Sigmoid colon (tissue), 7 donors: Measurements from ENCODE around the gene TEX261. TPM values are rescaled to one million over a fixed set of nuclear protein-coding genes. Genes with fewer than 3 reads are reported as not detected.
A peak's percentile ranks its signal among the peaks of the same experiment; 100 is the strongest.

ENCODE experiments used
- DNase-seq: peaks from one replicate; pipeline ENCODE4 v3.0.0-alpha.2; 2019
- H3K27ac ChIP-seq, 4 donors: fragments of 200-600 bp; sonication (generic); one replicate each; pipeline ENCODE4 v1.5.1; 2016 to 2019; ENCODE audit warnings: mild to moderate bottlenecking in 1 of 4
- H3K27me3 ChIP-seq, 3 donors: fragments of 200-600 bp; sonication (generic); one replicate each; pipeline ENCODE4 v1.5.1; 2019; ENCODE audit warnings: mild to moderate bottlenecking in 1 of 3
- H3K36me3 ChIP-seq, 4 donors: fragments of 200-600 bp; sonication (generic); one replicate each; pipeline ENCODE4 v1.5.1; 2016 to 2019
- H3K4me1 ChIP-seq, 4 donors: fragments of 200-600 bp; sonication (generic); one replicate each; pipeline ENCODE4 v1.5.1; 2017 to 2019
- H3K4me3 ChIP-seq, 4 donors: fragments of 200-600 bp; sonication (generic); one replicate each; pipeline ENCODE4 v1.5.1; 2017 to 2019; ENCODE audit warnings: mild to moderate bottlenecking in 2 of 4, moderate library complexity in 1 of 4
- H3K9me3 ChIP-seq, 4 donors: fragments of 200-600 bp in 3 of 4; sonication (generic) in 3 of 4; one replicate each; pipeline versions ENCODE4 v1.5.1 to v1.6.1; 2013 to 2019
- EP300 ChIP-seq, 4 donors: sonication (generic); formaldehyde crosslinking; IDR thresholded peaks; one replicate each; pipeline ENCODE4 v1.6.1; 2017; ENCODE audit warnings: antibody characterized with exemption in 4 of 4
- POLR2A ChIP-seq, 2 donors: fragments of 450-650 bp; IDR thresholded peaks; one replicate each; pipeline ENCODE4 v1.6.1; 2016; ENCODE audit warnings: antibody characterized with exemption in 2 of 2, mild to moderate bottlenecking in 2 of 2, moderate library complexity in 2 of 2
- POLR2AphosphoS5 ChIP-seq, 4 donors: sonication (generic); formaldehyde crosslinking; IDR thresholded peaks; one replicate each; pipeline ENCODE4 v1.6.1; 2017; ENCODE audit warnings: antibody characterized with exemption in 4 of 4
- WGBS, 2 donors: extraction: QIAGEN DNeasy Blood & Tissue Kit; methylation state at CpG; one replicate each; pipeline ENCODE4 v1.1.7; 2013; 5-methylcytosine and 5-hydroxymethylcytosine counted together
- intact Hi-C: fragments of 100-400 bp; cut with DNase I; formaldehyde crosslinking; loops from one replicate; pipeline ENCODE4 v1.15.1; 2023
- polyA plus RNA-seq, 3 donors: library from polyadenylated mRNA; stranded (reverse); fragments of 200-250 nt; gene quantifications; one replicate each; pipeline ENCODE4 v1.2.3, GENCODE V29; 2013
- total RNA-seq, 4 donors: library from RNA; depleted of rRNA; stranded (reverse); fragments of >200 nt; gene quantifications; one replicate each; pipeline ENCODE4 v1.1.0, GENCODE V29; 2016
- TF ChIP-seq, protein P1 (sequence below), 4 experiments: fragments of 450-650 bp in 3 of 4; fragments of 200-600 bp in 1 of 4; IDR thresholded peaks; one replicate each; pipeline ENCODE4 v1.5.1; 2016 to 2019; ENCODE audit warnings: antibody characterized with exemption in 4 of 4, mild to moderate bottlenecking in 3 of 4, moderate library complexity in 2 of 4
- donor health status: healthy with polysubstance abuse.
- donor health status: Bipolar disorder and iron deficiency.
- donor health status: healthy.

Gene TEX261
- total and polyA plus RNA-seq, 7 donors, result 12.0 to 47.6 (median 21.3) TPM

DNA sequence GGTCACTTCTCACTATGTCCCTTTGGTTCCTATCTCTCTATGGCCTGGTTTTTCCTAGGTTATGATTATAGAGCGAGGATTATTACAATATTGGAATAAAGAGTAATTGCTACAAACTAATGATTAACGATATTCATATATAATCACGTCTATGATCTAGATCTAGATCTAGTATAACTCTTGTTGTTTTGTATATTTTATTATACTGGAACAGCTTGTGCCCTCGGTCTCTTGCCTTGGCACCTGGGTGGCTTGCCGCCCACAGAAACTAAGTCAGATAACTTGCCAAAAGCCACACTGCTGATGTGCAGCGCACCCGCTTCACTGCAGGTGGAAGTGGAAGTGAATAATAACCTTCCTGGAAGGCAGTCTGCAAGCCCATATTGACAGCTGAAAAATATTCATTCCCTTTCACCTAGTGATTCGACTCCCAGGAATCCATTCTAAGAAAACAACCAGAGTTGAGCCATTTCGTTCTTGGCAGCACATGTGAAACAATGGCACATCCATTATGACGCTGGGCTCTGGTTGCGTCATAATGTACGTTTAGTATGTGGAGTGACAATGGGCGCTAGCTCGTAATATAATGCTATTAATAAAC, 17.0 kb downstream of the TEX261 start:
- peak; percentile 81 for DNase-seq
- peak overlapping the region; percentile 53 to 69 (median 62) for H3K4me3 ChIP-seq
- H3K9me3 ChIP-seq, result no peaks in the 10 kb centered on the region
- TF ChIP-seq EP300 (IDR thresholded peaks at IDR 0.05) (no peak), POLR2AphosphoS5 (IDR thresholded peaks at IDR 0.05) (peak in 3 of 4 donors; percentile 37 to 59 (median 58))
- 15 to 23% methylated on average over 14 of the region's 14 CpGs for WGBS, 2 donors
- intact Hi-C loops, result loop anchor here (2.0 to 5.0 kb wide), 3 partner anchors 13 to 155 kb away; partner anchors contain the start of genes MCEE, MPHOSPH10 and NAGK
- no peaks in the 10 kb centered on the region for H3K27me3 ChIP-seq
- H3K36me3 ChIP-seq, result no peaks in the 10 kb centered on the region
- peaks cover 0 to 25% (median 22%) of the 10 kb centered on the region in 4 donors for H3K4me1 ChIP-seq
- H3K27ac ChIP-seq, result peak overlapping the region; percentile 83 to 94 (median 88)

DNA sequence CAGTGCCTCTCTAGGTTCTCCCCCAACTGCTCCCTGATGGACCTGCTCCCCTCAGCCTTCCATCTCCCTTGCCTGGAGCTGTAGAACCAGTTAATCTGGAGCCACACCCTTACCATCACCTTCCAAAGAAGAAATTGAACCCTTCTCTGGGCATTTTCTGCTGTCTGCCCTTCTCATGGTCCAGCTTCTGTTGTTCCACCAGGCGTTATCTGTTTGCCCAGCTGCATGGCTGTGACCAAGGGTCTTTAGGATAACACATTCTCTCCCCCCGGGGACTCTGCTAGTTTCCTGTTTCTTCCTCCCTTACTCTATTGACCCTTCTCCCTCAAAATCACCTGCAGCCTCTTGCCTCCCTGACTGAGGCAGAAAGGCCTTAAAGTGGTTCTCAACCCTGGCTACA, 19.4 kb downstream of the TEX261 start:
- H3K4me1 ChIP-seq, result peaks cover 0 to 25% (median 22%) of the 10 kb centered on the region in 4 donors
- intact Hi-C loops, result loop anchor here (5.0 kb wide), 2 partner anchors 92 to 157 kb away; partner anchors contain the start of genes MCEE, MPHOSPH10 and NAGK
- no peak overlapping the region for H3K4me3 ChIP-seq
- no peak overlapping the region for H3K27ac ChIP-seq
- H3K9me3 ChIP-seq, result no peaks in the 10 kb centered on the region
- H3K36me3 ChIP-seq, result no peaks in the 10 kb centered on the region
- 73 to 78% methylated on average over 2 of the region's 2 CpGs for WGBS, 2 donors
- no peak for TF ChIP-seq POLR2AphosphoS5 (IDR thresholded peaks at IDR 0.05)
- no peak for TF ChIP-seq EP300 (IDR thresholded peaks at IDR 0.05)
- TF ChIP-seq, protein P1, sequence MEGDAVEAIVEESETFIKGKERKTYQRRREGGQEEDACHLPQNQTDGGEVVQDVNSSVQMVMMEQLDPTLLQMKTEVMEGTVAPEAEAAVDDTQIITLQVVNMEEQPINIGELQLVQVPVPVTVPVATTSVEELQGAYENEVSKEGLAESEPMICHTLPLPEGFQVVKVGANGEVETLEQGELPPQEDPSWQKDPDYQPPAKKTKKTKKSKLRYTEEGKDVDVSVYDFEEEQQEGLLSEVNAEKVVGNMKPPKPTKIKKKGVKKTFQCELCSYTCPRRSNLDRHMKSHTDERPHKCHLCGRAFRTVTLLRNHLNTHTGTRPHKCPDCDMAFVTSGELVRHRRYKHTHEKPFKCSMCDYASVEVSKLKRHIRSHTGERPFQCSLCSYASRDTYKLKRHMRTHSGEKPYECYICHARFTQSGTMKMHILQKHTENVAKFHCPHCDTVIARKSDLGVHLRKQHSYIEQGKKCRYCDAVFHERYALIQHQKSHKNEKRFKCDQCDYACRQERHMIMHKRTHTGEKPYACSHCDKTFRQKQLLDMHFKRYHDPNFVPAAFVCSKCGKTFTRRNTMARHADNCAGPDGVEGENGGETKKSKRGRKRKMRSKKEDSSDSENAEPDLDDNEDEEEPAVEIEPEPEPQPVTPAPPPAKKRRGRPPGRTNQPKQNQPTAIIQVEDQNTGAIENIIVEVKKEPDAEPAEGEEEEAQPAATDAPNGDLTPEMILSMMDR (IDR thresholded peaks at IDR 0.05), result no peak
- no peak for TF ChIP-seq POLR2A (IDR thresholded peaks at IDR 0.05)
- DNase-seq, result no peak
- no peaks in the 10 kb centered on the region for H3K27me3 ChIP-seq

DNA sequence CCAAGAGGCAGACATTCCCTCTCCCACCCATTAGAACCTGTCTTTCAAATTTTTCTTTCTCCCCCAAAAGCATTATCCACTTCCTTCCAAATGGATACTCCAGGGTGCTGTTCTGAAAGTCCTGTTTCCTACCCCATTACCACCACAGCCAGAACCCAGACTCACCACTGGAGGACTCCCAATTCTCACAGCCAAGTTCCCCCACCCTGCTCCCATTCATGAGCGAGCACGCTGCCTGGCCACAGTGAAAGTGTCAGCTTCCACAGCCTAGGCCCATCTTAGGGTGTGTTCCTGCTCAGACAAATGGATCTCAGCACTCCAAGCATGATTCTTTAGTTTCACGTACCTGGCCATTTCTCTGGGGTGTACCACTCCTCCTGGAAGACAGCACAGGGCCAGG, 20.1 kb downstream of the TEX261 start:
- intact Hi-C loops, result no loop called here
- H3K36me3 ChIP-seq, result no peaks in the 10 kb centered on the region
- H3K9me3 ChIP-seq, result no peaks in the 10 kb centered on the region
- no peaks in the 10 kb centered on the region for H3K27me3 ChIP-seq
- no peak overlapping the region for H3K27ac ChIP-seq
- no peak overlapping the region for H3K4me3 ChIP-seq
- DNase-seq, result no peak
- H3K4me1 ChIP-seq, result peaks cover 0 to 25% (median 22%) of the 10 kb centered on the region in 4 donors
- TF ChIP-seq POLR2AphosphoS5 (IDR thresholded peaks at IDR 0.05), result no peak
- TF ChIP-seq, protein P1 (IDR thresholded peaks at IDR 0.05), result no peak
- no peak for TF ChIP-seq EP300 (IDR thresholded peaks at IDR 0.05)
- TF ChIP-seq POLR2A (IDR thresholded peaks at IDR 0.05), result no peak
- WGBS, 2 donors, result 94 to 97% methylated on average over 3 of the region's 3 CpGs

DNA sequence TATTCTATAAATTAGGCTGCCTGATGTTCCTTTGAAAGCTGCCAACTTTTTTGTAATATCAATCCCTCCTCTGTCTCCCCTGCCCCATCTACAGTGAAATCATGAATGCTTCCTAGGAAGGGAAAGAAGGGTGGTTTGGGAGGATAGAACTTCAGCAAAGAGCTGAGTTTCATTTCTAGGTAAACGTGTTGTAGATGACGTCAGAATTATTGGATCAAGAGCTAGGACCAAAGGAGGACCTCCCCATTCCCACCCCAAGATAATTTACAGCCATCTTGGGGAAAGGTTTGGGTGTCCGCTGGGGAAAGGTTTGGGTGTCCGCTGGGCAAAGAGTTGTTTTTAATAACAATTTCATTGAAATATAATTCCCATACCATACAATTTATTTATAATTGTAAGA, 27.5 kb downstream of the TEX261 start:
- H3K4me1 ChIP-seq, result peaks cover 0 to 11% (median 8%) of the 10 kb centered on the region in 4 donors
- H3K36me3 ChIP-seq, result no peaks in the 10 kb centered on the region
- no peak overlapping the region for H3K27ac ChIP-seq
- no peak for TF ChIP-seq POLR2A (IDR thresholded peaks at IDR 0.05)
- TF ChIP-seq, protein P1 (IDR thresholded peaks at IDR 0.05), result no peak
- no peak for TF ChIP-seq EP300 (IDR thresholded peaks at IDR 0.05)
- no peak for TF ChIP-seq POLR2AphosphoS5 (IDR thresholded peaks at IDR 0.05)
- H3K9me3 ChIP-seq, result no peaks in the 10 kb centered on the region
- no peak overlapping the region for H3K4me3 ChIP-seq
- WGBS, 2 donors, result 64 to 66% methylated on average over 4 of the region's 4 CpGs
- H3K27me3 ChIP-seq, result peaks cover 0 to 32% (median 15%) of the 10 kb centered on the region in 3 donors
- intact Hi-C loops, result loop anchor here (5.0 kb wide), 1 partner anchor 35 kb away; no protein-coding TSS in a partner anchor
- DNase-seq, result no peak

DNA sequence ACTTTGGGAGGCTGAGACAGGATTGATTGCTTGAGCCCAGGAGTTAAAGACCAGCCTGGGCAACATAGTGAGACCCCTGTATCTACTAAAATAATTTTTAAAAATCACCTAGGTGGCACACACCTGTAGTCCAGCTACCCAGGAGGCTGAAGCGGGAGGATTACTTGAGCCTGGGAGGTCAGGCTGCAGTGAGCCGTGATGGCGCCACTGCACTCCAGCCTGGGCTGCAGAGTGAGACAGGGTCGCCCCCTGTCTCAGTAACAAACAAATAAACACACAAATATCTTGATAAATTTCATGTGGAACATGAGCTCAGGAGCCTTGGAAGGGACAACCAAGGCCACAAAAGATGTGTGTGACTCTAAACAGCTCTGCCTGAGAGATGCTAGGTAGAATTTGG, 28.0 kb downstream of the TEX261 start:
- no peak overlapping the region for H3K4me3 ChIP-seq
- DNase-seq, result no peak
- no peaks in the 10 kb centered on the region for H3K9me3 ChIP-seq
- peaks cover 0 to 11% (median 8%) of the 10 kb centered on the region in 4 donors for H3K4me1 ChIP-seq
- WGBS, 2 donors, result 60 to 72% methylated on average over 4 of the region's 4 CpGs
- no peaks in the 10 kb centered on the region for H3K36me3 ChIP-seq
- no peak for TF ChIP-seq POLR2A (IDR thresholded peaks at IDR 0.05)
- no peak for TF ChIP-seq POLR2AphosphoS5 (IDR thresholded peaks at IDR 0.05)
- TF ChIP-seq, protein P1 (IDR thresholded peaks at IDR 0.05), result no peak
- TF ChIP-seq EP300 (IDR thresholded peaks at IDR 0.05), result no peak
- H3K27me3 ChIP-seq, result peaks cover 0 to 36% (median 15%) of the 10 kb centered on the region in 3 donors
- no peak overlapping the region for H3K27ac ChIP-seq
- intact Hi-C loops, result loop anchor here (5.0 kb wide), 1 partner anchor 36 kb away; no protein-coding TSS in a partner anchor
